HG03135 (cell line): Measurements from ENCODE around the gene TPST2.

ENCODE experiments used
- ATAC-seq: cut with Tn5 transposase; IDR thresholded peaks from one replicate; pipeline ENCODE4 v1.9.1; 2021; ENCODE audit warnings: mild to moderate bottlenecking, moderate library complexity; ENCODE audit not compliant: unreplicated experiment

The TPST2 gene

GRCh38 chr22:26610996-26611395 lies 21.1 kb upstream of the TPST2 start:
- ATAC-seq, result no peak

- peak; percentile 59 for ATAC-seq
Observed at GRCh38 chr22:26610072-26610958, 20.4 kb upstream of the TPST2 start.

GRCh38 chr22:26609287-26609686 lies 19.4 kb upstream of the TPST2 start:
- no peak for ATAC-seq

GRCh38 chr22:26608129-26608528 lies 18.2 kb upstream of the TPST2 start:
- ATAC-seq, result no peak

GRCh38 chr22:26606611-26607010 lies 16.7 kb upstream of the TPST2 start:
- ATAC-seq, result no peak

- ATAC-seq, result no peak
Observed at GRCh38 chr22:26604368-26604767, 14.4 kb upstream of the TPST2 start.

GRCh38 chr22:26602127-26602526 lies 12.2 kb upstream of the TPST2 start:
- no peak for ATAC-seq

GRCh38 chr22:26601726-26602125 lies 11.8 kb upstream of the TPST2 start:
- ATAC-seq, result no peak

- ATAC-seq, result no peak
Observed at GRCh38 chr22:26599505-26599904, 9.6 kb upstream of the TPST2 start.

GRCh38 chr22:26597480-26597879 lies 7.5 kb upstream of the TPST2 start:
- no peak for ATAC-seq

GRCh38 chr22:26597026-26597425 lies 7.1 kb upstream of the TPST2 start:
- ATAC-seq, result no peak

- ATAC-seq, result no peak
Observed at GRCh38 chr22:26593763-26594162, 3.8 kb upstream of the TPST2 start.

- no peak for ATAC-seq
Observed at GRCh38 chr22:26592421-26592891, 2.5 kb upstream of the TPST2 start.

GRCh38 chr22:26589367-26589844 lies 526 bp downstream of the TPST2 start:
- peak; percentile 14 for ATAC-seq

GRCh38 chr22:26588729-26589366 lies 1.1 kb downstream of the TPST2 start:
- no peak for ATAC-seq

GRCh38 chr22:26587991-26588613 lies 1.8 kb downstream of the TPST2 start:
- ATAC-seq, result no peak

GRCh38 chr22:26586556-26587325 lies 3.2 kb downstream of the TPST2 start:
- no peak for ATAC-seq

GRCh38 chr22:26585104-26585790 lies 4.7 kb downstream of the TPST2 start:
- no peak for ATAC-seq

GRCh38 chr22:26584010-26584409 lies 5.9 kb downstream of the TPST2 start:
- ATAC-seq, result no peak

- no peak for ATAC-seq
Observed at GRCh38 chr22:26581633-26582168, 8.2 kb downstream of the TPST2 start.
